HG03469 (cell line): Measurements from ENCODE around the gene SPRR4.

Experiments
- ATAC-seq: cut with Tn5 transposase; IDR thresholded peaks from one replicate; pipeline ENCODE4 v1.9.1; 2021; ENCODE audit warnings: mild to moderate bottlenecking, moderate library complexity, moderate number of reproducible peaks; ENCODE audit not compliant: unreplicated experiment

SPRR4 gene, protein sequence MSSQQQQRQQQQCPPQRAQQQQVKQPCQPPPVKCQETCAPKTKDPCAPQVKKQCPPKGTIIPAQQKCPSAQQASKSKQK

DNA sequence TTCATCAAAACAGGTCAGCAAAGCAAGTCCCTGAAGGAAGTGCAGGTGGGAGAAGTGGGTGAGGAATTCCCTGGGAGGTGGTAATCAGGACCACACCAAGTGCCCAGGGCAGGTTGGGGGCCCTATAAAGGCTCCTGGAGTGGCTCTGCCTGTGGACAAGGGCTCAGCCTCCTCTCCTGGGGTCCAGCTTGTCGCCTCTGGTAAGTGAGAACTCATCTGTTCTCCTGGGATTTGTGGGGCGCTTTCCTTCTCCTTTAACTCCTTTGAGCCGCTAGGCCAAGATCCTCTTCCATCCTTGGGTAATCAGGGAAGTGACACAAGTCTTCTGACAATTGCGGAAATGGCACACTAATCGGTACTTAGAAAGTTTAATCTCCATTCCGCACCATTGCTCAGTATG is at the start of gene SPRR4:
Gene SPRR4, plus strand, starts transcription at position 154 of the 400 bp plus-strand sequence. CDS start 1,243 bp downstream, outside the sequence.
- no peak for ATAC-seq

DNA sequence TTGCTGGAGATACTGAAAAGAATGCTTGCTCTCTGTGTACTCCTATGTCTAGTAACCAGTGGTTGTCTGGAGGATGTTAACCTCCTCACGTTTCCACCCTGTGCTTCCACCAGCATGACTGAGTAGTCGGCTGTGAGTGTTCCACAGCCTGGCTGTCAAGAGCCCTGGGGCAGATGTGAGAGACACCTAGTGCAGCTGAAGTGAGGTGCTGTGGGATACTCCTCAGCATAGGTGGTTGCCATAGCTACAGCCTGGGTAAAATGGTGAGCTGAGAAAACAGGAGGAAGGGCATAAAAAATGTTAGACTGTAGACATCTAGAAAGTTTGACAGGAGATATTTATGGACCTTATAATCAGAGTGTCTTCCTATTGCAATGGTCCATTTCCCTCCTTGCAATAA is 46.3 kb upstream of the SPRR4 start:
- no peak for ATAC-seq

DNA sequence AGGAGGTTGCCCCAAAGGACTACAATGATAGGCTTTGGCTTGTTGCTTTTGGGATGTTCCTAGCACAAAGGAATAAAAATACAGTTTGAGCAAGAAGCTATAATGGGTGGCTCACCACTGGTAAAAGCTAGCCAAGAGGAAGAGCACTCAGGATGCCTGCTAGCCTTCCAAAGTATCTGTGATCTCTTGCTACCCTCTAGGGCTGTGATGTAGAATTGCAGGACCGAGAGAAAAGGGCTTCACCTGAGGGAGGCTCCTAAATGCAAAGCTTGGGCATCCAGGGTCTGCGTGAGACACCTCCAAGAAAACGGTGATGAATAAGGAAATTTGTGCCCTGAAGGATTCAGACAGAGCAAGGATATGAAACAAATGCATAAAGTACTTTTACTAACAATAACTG is 44.4 kb upstream of the SPRR4 start:
- ATAC-seq, result no peak

DNA sequence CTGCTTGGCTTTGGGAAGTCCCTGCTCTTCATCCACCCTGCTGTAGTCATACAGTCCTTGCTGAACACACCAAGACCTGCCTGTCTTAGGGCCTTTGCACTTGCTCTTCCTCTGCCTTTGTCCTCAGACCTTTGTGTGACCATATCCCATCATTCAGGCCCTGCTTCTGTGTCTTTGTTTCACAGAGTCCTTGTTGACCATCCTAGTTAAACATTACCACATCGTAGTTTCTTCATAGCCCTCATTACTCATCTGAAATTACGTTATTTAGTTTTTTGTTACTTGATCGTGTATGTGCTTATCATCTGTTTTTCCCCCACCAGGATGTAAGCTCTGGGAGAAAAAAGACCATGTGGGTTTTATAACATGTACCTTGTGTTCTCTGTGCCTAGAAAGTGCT is 41.8 kb upstream of the SPRR4 start:
- no peak for ATAC-seq

GRCh38 chr1:152932170-152932811 is 38.2 kb upstream of the SPRR4 start:
- no peak for ATAC-seq

GRCh38 chr1:152933196-152933595 is 37.3 kb upstream of the SPRR4 start:
- ATAC-seq, result no peak

- no peak for ATAC-seq
Observed at GRCh38 chr1:152940614-152941013, 29.8 kb upstream of the SPRR4 start.

DNA sequence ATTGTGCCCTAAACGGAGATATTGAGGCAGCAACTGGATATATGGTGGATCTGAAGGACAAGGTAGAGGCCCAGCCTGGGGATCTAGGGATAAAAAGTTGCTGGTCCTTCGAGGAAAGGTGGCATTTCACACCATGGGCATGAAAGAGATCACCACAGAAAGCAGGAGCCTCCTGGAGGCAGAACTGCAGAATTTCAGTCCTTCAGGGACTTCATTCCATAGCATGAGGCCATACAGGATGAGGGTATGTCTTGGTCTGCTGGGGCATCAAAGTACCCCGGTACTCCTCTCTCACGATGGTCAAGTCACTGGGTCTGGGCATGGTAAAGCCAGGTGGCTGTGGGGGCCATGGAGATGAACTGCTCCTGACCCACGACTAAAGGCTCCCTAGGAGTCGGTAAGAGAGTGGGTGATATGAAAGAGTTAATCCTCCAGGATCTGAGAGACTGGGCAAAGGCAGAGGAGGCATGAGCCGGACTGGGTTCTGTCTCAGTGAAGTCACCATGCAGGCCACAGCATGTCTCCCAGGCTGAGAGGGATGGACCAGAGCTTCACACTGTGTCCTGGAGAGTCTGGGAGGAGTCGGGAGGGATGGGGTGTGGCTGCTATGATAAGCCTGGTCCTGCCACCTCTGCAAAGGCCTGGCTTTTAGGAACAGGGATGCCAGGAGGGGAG is 29.3 kb upstream of the SPRR4 start:
- ATAC-seq, result no peak

GRCh38 chr1:152942161-152942560 is 28.3 kb upstream of the SPRR4 start:
- no peak for ATAC-seq

DNA sequence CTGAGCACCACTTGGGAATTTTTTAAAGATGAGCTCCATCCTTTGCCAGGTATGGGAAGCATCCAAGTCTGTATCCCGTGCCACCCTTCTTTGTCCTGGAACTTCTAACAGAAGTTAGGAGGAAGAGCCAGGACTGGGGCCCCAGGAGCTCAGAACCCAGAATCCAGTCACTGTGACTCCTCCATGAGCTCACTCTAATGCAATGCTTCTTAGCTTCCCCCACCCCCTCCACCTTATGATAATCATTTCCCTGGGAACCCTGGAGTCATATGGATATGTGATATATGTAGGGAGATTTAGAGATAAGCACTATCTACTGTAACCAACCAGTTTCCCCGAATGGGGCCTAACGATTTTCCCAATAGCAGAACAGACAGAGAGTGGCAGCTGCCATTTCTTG is 24.2 kb upstream of the SPRR4 start:
- no peak for ATAC-seq

- ATAC-seq, result no peak
Observed at GRCh38 chr1:152946651-152947256, 23.7 kb upstream of the SPRR4 start, which contains the start of gene SPRR5. Gene SPRR5 (plus strand): TSS chr1:152947206. CDS start chr1:152948555, 1,349 bp downstream.

DNA sequence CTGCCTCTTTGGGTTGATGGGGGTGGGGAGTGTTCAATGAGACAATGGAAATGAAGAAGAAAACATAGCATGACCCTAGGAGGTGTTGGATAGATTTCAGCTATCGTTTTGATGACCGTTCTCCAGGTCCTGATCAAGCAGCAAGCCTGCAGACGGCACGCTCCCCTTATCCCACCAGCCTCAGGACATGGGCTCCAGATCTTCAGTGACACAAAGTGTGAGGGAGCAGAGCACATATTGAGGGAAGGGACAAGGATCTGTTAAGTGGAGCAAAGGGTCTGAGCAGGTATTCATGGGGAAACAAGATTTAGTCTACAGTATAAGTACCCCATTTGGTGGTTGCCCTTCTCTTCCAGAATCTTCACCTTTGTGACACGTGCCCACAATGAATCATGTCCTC is 18.7 kb upstream of the SPRR4 start:
- ATAC-seq, result no peak

GRCh38 chr1:152953761-152954160 is 16.7 kb upstream of the SPRR4 start:
- ATAC-seq, result no peak

DNA sequence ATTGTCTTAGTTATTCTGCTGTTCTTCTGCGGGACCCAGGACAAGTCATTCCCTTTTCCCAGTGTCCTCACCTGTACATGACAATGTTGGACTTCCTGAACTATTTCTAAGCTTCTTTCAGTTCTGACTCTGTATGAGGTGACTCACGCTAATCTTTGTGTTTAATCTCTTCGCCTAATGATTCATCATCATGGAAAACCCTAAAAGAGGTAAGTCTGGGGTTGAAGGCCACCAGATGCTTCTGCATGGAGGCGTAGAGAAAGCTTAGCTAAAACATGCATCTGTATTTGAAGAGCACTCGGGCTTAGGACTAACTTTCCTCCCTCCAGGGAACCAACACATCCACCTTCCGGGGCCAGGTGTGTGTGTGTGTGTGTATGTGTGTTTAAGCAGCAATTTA is 16.0 kb upstream of the SPRR4 start:
- ATAC-seq, result no peak

DNA sequence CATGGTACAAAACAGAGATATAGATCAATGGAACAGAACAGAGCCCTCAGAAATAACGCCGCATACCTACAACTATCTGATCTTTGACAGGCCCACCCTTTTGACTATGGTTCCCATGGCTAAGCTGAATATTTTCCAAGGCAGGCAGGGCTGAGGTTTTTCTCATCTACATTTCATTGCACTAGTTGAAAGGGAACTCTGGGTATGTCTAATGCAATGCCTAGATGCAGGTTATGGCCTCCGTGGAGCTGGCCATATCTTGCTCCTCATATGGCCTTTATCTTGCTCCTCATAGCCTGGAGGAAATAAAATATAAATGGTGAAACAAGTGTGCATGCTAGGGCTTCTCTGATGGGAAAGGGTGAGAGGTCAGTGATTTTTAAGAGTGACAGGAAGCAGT is 12.9 kb upstream of the SPRR4 start:
- no peak for ATAC-seq

DNA sequence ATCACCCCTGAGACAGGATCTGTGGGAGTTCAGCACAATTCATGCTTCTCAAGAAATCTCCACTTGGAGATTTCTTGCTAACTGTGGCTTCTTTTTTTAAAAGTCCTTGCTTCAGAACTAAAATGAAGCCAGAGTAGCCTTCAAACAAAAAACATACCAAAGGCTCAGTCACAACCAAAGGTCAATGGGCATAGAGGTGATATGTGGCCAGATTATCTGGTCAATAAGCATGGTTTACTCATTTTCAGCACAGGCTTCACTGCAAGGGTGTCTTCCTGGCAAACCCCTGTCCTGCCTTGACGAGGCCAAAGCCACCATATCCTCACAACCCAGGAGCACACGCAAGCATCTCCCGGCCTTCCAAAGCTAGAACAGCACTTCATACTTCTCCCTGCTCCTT is 11.2 kb upstream of the SPRR4 start:
- no peak for ATAC-seq

GRCh38 chr1:152959801-152960451 is 10.5 kb upstream of the SPRR4 start:
- ATAC-seq, result no peak

DNA sequence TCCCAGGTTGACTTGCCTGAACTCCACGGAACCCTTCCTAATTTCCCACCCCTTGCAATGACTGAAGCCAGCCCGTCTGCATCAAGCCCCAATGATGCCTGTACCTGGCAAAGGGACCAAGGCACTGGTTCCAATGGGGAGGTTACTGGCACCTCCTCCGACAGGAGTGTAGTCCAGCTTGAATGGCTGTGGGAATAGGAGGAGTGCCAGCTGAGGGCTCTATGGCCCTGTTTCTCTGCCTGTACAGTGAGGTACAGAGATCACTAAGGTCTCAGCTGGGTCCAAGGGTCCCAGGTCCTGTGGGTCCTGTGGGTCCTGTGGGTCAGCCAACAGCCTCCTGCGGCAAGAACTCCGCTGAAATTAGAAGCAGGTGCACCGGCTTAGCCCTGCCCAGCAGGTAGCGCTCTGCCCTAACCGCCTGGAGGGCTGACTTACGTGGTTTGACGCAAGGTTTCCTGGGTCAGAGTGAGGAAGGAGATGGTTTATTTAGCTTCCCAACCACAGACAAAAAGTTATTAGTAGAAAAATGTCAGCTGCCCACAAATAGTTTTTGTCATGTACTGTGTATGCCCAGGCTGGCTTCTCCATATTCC is 9.9 kb upstream of the SPRR4 start:
- no peak for ATAC-seq

GRCh38 chr1:152961226-152961891 is 9.1 kb upstream of the SPRR4 start:
- no peak for ATAC-seq

DNA sequence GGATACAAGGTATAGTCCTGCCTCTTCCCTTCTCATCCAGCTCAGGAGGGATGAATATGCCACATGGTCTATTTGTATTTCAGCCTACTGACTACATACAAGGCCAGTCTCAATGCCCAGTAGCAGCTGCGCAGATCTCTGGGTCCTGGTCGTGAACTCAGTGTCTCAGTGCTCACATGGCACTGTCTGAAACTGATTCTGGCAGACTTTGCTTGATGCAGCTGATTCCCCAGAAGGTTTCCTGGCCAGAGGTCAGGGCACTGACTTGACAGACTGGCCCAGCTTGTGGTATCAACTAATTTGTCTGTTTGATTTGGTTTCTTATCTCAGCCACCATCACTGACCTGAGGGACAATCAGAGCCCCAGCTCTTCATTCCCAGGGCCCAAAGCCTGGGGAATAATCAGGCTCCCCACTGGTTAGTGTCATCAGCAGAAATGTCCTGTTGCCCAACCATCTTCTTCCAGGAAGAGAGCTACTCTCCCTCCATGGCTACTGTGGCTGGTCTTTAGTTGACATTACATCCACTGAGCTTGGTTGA is 7.5 kb upstream of the SPRR4 start:
- no peak for ATAC-seq
